NCI-H524 treated with DMSO at 0.1 percent for 48 hours (cell line): ENCODE measurements around the gene RDX.
"Not testable (repeated sequence)": the region's sequence is repeated elsewhere in the genome, so short reads cannot be mapped to it uniquely, and the experiment has no call there.

ENCODE experiments used
- DNase-seq: peaks from one replicate; lab custom pipeline; 2025; lab: John Stamatoyannopoulos, UW

RDX gene

GRCh38 chr11:110199184-110199981 is 97.0 kb downstream of the RDX start:
- DNase-seq, result no peak

GRCh38 chr11:110198031-110198729 is 98.2 kb downstream of the RDX start:
- DNase-seq, result no peak

DNA sequence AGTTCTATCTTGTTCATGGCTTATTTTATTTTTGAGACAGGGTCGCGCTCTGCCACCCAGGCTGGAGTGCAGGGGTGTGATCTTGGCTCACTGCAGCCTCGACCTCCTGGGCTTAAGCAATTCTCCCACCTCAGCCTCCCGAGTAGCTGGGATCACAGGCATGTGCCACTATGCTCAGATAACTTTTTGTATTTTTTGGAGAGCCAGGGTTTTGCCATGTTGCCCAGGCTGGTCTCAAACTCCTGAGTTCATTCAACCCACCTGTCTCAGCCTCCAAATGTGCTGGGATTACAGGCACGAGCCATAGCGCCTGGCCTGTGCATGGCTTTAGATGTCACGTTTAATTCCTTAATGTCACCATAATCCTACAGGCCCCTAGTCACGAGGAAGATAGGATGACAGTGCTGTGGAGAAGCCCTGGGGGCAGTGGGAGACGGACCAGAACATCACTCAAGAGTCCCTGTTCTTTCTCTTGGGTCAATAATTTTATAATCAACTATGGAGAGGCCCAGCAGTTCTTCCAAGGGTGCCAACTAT is 99.5 kb downstream of the RDX start:
- DNase-seq, result no peak

DNA sequence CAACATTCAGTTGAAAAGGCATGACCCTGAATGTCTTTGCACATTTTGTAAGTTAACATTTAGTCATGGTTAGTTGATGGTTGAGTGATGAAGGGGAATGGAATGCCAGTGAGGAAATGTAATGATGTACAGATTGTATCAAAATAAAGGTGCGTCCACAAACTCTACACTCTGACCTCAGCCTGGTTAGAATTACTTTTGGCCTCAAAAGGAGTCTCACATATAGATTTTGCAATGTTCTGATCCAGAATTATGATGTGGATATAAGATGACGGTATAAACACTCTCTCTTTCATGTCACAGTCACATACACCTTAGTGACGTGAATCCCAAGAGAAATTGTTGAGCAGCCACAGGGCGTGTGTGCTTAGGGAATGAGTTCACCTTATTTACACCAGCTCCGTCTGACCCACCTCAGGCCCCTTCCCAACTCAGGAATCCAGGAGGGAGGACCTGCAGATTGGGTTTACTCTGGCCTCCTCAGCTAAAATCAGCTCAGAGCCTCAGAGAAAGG is 100.1 kb downstream of the RDX start:
- DNase-seq, result no peak

GRCh38 chr11:110194211-110194766 is 102.1 kb downstream of the RDX start:
- not testable (repeated sequence) for DNase-seq

DNA sequence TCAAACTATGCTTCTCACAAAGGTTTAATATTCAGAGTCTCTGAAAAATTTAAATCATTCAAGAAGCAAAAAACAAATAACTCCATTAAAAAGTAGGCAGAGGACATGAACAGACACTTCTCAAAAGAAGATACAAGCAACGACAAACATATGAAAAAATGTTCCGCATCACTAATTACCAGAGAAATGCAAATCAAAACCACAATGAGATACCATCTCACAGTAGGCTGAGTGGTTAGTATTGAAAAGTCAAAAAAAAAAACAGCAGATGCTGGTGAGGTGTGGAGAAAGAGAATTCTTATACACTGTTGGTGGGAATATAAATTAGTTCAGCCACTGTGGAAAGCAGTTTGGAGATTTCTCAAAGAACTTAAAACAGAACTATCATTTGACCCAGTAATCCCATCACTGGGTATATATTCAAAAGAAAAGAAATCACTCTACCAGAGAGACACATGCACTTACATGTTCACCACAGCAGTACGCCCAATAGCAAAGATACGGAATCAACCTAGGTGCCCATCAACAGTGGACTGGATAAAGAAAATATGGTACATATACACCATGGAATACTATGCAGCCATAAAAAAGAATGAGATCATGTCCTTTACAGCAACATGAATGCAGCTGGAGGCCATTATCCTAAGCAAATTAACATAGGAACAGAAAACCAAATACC is 103.7 kb downstream of the RDX start:
- not testable (repeated sequence) for DNase-seq

- no peak for DNase-seq
Observed at GRCh38 chr11:110190885-110191284, 105.5 kb downstream of the RDX start.

- no peak for DNase-seq
Observed at GRCh38 chr11:110187731-110188130, 108.7 kb downstream of the RDX start.

DNA sequence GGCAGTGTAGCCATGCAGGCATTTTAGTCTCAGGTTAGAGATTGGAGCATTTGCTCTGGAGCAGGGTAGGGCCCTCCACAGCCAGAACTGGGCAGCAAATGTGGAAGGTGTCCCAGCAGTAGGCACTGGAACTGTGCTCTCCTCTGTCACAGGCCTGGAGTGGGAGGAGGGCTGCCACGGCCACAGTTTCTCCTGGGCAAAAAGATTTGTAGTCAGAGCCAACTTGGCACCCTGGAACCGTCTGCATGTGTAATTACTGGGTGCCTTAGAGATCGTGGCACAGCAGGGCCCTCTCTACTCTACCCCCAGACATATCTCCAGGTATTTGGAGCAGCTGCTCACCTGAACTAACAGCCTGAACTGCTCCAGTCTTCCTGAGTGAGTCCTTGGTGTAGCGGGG is 109.5 kb downstream of the RDX start:
- DNase-seq, result no peak

DNA sequence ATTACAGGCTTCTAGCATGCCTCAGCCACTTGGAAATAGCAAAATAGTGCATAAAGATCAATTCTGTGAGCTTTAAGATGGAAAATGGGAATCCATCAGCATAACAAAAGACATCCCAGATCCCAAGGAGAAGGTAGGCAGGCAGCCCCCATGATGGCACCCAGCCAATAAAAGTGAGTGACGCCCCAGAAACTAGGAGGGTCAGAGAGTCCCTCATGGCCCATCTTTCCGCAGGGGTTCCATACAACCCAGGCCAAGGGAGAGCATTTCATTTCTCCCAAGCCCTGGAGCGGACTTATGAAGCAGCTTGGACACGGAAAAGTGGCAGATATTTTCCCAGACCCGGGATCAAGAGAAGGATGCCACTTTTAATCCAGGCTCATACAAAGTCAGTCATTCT is 110.0 kb downstream of the RDX start:
- no peak for DNase-seq

DNA sequence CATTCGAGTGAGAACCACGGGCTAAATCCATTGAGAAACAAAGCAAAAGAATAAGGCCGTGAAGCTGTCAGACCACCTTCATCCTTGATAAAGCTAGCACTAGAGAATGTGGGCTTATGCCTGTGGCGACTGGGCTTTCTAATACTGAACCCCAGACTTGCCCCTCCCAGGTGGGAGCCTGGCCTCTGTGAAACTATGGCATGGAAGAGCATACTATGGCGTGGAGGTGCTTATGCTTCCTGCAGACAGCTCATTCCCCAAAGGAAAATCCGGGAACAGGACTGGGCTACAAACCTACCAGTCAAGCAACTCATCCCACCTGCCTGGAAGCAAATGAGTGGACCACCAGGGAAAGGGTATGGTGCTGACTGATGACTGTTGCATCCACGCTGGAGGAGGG is 110.8 kb downstream of the RDX start:
- no peak for DNase-seq

DNA sequence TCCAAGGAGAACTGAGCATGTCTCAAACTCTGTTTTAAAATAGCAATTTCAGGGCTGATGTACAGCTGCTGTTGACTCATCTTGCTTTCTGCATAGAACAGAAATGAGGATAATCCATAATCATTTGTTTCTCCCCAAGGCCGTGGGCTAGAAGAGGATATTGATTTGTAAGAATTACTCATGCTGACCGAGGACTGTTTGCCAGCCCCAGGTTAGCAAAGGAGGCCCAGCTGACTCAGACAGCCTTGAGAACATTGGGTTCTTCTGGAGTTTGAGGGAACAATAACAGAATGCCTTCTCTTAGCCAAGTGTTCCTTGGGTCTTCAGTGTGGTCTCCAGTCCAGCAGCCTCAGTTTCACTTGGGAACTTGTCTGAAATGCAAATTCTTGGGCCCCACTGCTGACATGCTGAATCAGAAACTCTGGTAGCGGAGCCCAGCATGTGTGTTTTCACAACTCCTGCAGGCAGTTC is 111.3 kb downstream of the RDX start:
- DNase-seq, result no peak

DNA sequence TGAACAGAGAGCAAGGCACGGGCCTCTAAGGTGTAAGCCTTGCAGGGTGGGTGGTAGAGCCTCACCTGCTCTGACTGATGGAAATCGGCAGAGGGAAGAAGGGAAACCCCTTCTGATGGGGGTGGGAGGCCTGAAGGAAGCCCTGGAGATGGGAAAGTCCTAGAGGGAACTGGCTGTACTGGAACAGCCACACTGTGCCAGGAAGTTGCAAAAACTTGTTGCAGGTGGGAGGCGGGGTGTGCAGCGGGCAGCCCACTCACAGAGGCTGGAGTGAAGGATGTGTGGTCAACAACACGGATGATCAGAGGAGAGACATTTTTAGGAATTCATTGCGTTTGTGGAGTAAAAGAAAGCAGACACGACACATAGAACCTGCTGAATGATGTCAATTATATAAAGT is 112.0 kb downstream of the RDX start:
- no peak for DNase-seq

DNA sequence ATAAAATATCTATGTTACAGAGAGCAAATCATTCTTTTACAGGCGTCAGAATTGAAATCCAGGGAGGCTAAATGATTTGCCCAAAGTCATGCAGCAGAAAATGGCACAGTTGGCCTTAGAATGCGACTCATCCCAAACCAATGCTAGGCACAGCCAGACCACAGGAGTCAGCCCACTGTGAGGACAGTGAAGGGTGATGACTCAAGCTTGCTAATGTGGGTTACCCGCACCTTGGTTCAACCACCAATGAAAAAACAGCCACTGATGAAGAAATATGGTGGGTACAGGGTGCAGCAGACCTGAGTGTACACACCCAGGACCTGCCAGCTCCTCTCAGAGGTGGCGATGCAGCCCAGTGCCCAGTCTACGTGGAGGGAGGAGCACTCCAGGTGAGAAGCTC is 113.5 kb downstream of the RDX start:
- DNase-seq, result no peak

DNA sequence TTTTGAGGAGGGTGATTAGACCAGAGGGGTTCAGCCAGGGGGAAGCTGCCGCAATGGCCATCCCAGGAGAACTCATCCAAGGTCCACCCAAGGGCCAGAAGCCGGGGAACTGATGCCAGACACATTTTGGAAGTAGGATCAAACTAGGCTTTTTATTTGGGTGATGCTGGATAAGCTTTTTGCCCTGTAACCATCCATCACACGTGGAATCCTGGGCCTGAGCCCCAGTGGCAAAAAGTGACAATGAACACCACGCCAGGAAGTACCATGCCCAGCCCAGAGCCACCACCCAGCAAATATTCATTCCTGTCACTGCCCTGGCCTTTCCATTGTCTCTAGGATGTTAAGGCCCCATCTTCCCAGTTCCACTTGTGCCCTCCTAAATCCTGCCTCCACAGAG is 117.3 kb downstream of the RDX start:
- no peak for DNase-seq

GRCh38 chr11:110177086-110177456 is 119.3 kb downstream of the RDX start:
- no peak for DNase-seq

DNA sequence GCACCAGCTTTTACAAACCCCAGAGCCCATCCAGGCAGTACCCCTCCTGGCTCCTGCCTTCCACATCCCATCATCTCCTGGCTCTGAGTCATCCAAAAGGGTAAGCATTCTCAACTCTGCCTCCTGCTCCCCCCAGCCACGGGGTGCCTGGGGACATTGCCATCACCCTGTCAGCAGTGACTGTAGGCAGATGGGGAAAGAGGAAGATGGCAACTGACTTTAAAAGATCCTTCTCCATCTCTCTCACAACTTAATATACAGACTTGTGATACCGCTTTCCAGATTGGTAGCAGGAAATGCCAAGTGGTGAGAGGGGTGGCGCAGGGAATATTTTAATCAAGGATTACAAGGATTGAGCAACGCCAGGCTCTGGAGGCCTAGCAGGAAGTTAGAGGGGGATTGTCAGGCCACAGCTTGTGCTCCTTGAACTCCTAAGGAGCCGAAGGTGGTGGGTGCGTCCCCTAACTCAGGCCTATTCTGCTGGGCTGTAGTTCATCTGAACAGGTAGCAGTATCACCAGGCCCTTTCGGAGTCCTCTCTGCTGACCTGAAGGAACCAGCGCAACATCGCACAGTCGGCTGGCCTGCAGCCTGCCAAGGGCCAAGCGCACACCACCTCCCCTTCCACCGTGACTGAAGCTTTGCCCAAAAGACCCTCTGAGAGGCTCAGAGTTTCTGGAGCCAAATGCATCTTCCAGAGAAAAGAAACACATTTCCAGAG is 119.9 kb downstream of the RDX start:
- DNase-seq, result no peak

DNA sequence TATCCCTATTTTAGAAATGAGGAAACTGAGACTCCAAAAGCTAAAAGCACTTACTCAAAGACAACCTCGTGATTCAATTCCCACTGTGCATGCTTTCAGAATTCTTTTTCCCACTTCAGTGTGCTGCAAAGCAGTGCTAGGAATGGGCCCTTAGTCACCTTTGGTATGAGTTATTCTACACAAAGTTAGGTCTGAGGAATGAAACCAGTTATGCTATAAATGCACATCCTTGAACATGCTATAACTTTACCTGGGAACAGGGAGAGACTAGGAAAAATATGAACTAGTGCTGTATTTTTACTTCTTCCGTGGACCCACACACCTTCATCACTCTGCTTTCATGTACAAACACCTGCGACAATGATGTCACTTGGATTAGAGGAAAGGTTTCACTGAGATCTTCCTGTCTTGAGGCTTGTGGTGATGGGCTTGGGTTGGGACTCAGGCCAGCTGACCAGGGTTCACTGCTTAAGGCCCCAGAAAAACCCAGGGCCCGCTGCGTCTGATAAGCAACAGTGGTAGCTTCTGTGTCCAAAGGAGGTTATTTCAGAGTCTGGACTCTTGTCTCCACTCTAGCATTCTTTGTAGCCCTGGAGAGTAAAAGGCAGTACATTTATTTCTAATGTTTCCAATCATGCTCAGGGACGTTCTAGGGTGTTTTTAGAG is 121.6 kb downstream of the RDX start:
- no peak for DNase-seq

DNA sequence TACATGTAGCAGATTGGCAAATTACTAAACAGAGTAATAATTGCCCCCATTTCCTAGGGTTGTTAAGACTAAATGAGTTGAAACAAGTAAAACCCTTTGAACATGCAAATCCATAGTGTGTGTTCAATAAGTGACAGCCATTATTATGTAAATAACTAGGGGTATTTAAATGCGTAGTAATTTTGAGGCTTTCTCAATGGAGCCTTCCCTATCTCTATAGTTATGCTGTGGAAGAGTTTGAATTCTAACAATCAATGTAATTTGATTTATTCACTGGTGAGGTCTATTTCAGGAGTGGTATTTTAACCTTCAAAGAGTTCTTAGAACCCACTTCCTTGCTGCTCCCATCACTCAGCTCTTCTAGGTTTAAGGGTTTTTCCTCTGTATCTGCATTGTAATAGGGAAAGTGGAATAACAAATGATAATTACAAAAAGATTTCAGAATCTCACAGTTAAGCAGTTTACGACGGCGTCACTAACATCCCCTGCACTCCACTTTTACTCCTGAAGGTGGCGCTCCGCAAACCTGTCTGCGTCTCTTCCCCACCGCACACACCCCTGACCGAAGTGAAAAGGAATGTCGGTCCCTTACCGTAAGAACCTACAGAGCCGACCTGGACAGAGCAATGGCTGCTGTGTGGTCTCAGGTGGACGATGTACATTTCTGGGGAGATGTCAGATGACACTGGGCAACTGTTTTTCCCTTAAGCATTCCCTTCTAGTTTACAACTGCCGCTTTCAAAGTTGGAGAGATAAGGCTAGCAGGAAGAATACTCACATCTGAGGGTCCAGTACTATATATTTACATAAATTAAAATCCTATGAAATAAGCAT is 122.4 kb downstream of the RDX start:
- no peak for DNase-seq

GRCh38 chr11:110172468-110173065 is 123.8 kb downstream of the RDX start:
- DNase-seq, result no peak
